Tibial artery (tissue), 4 donors: ENCODE results near the gene AK8.

Source experiments
- DNase-seq, 2 donors: peaks; one replicate each; pipeline ENCODE4 v3.0.0-alpha.2; 2019
- H3K27ac ChIP-seq, 2 donors: fragments of 200-600 bp; sonication (generic) in 1 of 2; 1 replicate in 1 of 2; 2 replicates in 1 of 2; pipeline ENCODE4 v1.5.1; 2018 to 2019; ENCODE audit warnings: mild to moderate bottlenecking in 1 of 2
- H3K27me3 ChIP-seq, 2 donors: fragments of 200-600 bp; sonication (generic) in 1 of 2; one replicate each; pipeline versions ENCODE4 v1.5.1 to v1.6.0; 2016 to 2019
- H3K36me3 ChIP-seq, 3 donors: fragments of 200-600 bp; sonication (generic) in 2 of 3; one replicate each; pipeline ENCODE4 v1.5.1; 2016 to 2019; ENCODE audit warnings: mild to moderate bottlenecking in 2 of 3
- H3K4me1 ChIP-seq, 4 donors: fragments of 200-600 bp; sonication (generic) in 2 of 4; 1 replicate in 3 of 4; 2 replicates in 1 of 4; pipeline ENCODE4 v1.5.1; 2016 to 2019
- H3K4me3 ChIP-seq, 2 donors: fragments of 200-600 bp; sonication (generic) in 1 of 2; 1 replicate in 1 of 2; 2 replicates in 1 of 2; pipeline ENCODE4 v1.5.1; 2018 to 2019; ENCODE audit warnings: mild to moderate bottlenecking in 2 of 2
- H3K9me3 ChIP-seq, 3 donors: fragments of 200-600 bp; sonication (generic) in 1 of 3; one replicate each; pipeline ENCODE4 v1.5.1; 2016 to 2019
- CTCF ChIP-seq, 2 experiments: fragments of 200-600 bp in 1 of 2; fragments of 450-650 bp in 1 of 2; IDR thresholded peaks; one replicate each; pipeline ENCODE4 v1.5.1; 2017 to 2019; ENCODE audit warnings: antibody characterized with exemption in 2 of 2, mild to moderate bottlenecking in 1 of 2, moderate library complexity in 1 of 2
- intact Hi-C: fragments of 100-400 bp; cut with DNase I; formaldehyde crosslinking; loops from one replicate; pipeline ENCODE4 v1.15.0; 2023; ENCODE audit warnings: low total_unique reads

Gene AK8

GRCh38 chr9:132733260-132733815 is 144.7 kb downstream of the AK8 start:
- Histone ChIP-seq H3K27ac (no peak overlapping the region), H3K36me3 (no peaks in the 10 kb centered on the region), H3K4me3 (no peak overlapping the region), H3K9me3 (no peaks in the 10 kb centered on the region), H3K4me1 (no peaks in the 10 kb centered on the region), H3K27me3 (peaks cover 0 to 32% of the 10 kb centered on the region in 2 donors)
- intact Hi-C loops, result no loop called here
- DNase-seq, result no peak
- TF ChIP-seq CTCF (IDR thresholded peaks at IDR 0.05), result no peak

- Histone ChIP-seq H3K27me3 (peaks cover 0 to 38% of the 10 kb centered on the region in 2 donors), H3K9me3 (no peaks in the 10 kb centered on the region), H3K4me1 (no peaks in the 10 kb centered on the region), H3K4me3 (no peak overlapping the region), H3K27ac (no peak overlapping the region), H3K36me3 (no peaks in the 10 kb centered on the region)
- no peak for DNase-seq
- no peak for TF ChIP-seq CTCF (IDR thresholded peaks at IDR 0.05)
- intact Hi-C loops, result no loop called here
Measured at GRCh38 chr9:132732326-132733259, 145.5 kb downstream of the AK8 start.

GRCh38 chr9:132731230-132731629 is 146.9 kb downstream of the AK8 start:
- Histone ChIP-seq H3K4me3 (no peak overlapping the region), H3K27ac (no peak overlapping the region), H3K4me1 (no peaks in the 10 kb centered on the region), H3K36me3 (no peaks in the 10 kb centered on the region), H3K27me3 (peaks cover 0 to 39% of the 10 kb centered on the region in 2 donors), H3K9me3 (no peaks in the 10 kb centered on the region)
- TF ChIP-seq CTCF (IDR thresholded peaks at IDR 0.05), result no peak
- no peak for DNase-seq
- intact Hi-C loops, result no loop called here

GRCh38 chr9:132730054-132731033 is 147.7 kb downstream of the AK8 start:
- peaks cover 0 to 37% of the 10 kb centered on the region in 2 donors for H3K27me3 ChIP-seq

More at GRCh38 chr9:132730054-132731033, 147.7 kb downstream of the AK8 start:
- Histone ChIP-seq H3K36me3 (no peaks in the 10 kb centered on the region), H3K4me1 (no peaks in the 10 kb centered on the region), H3K4me3 (no peak overlapping the region), H3K27ac (no peak overlapping the region), H3K9me3 (no peaks in the 10 kb centered on the region)
- DNase-seq, result no peak
- TF ChIP-seq CTCF (IDR thresholded peaks at IDR 0.05), result no peak
- intact Hi-C loops, result no loop called here
